COLO829 (cell line): ENCODE results near the gene EYA3.
"Not testable (repeated sequence)": the region's sequence is repeated elsewhere in the genome, so short reads cannot be mapped to it uniquely, and the experiment has no call there.

ENCODE experiments used
- DNase-seq: peaks from one replicate; pipeline ENCODE4 v3.0.0; 2012; ENCODE audit warnings: low spot score

EYA3 gene

GRCh38 chr1:28027660-28028059 is 60.8 kb downstream of the EYA3 start:
- DNase-seq = no peak

GRCh38 chr1:28027238-28027637 is 61.2 kb downstream of the EYA3 start:
- no peak for DNase-seq

- no peak for DNase-seq
Measured at GRCh38 chr1:28026329-28026728, 62.1 kb downstream of the EYA3 start.

- no peak for DNase-seq
Measured at GRCh38 chr1:28021064-28021463, 67.3 kb downstream of the EYA3 start.

GRCh38 chr1:28010969-28011368 is 77.4 kb downstream of the EYA3 start:
- DNase-seq = no peak

- not testable (repeated sequence) for DNase-seq
Measured at GRCh38 chr1:28003117-28003516, 85.3 kb downstream of the EYA3 start.

- no peak for DNase-seq
Measured at GRCh38 chr1:28002600-28002999, 85.8 kb downstream of the EYA3 start.

- no peak for DNase-seq
Measured at GRCh38 chr1:27999055-27999454, 89.4 kb downstream of the EYA3 start.

GRCh38 chr1:27994526-27994925 is 93.9 kb downstream of the EYA3 start:
- DNase-seq = not testable (repeated sequence)

- DNase-seq = no peak
Measured at GRCh38 chr1:27994060-27994459, 94.3 kb downstream of the EYA3 start.

- DNase-seq = no peak
Measured at GRCh38 chr1:27993241-27993640, 95.2 kb downstream of the EYA3 start.

- no peak for DNase-seq
Measured at GRCh38 chr1:27992276-27992675, 96.1 kb downstream of the EYA3 start.

- no peak for DNase-seq
Measured at GRCh38 chr1:27990920-27991537, 97.4 kb downstream of the EYA3 start.

- no peak for DNase-seq
Measured at GRCh38 chr1:27981145-27981544, 107.3 kb downstream of the EYA3 start.

- no peak for DNase-seq
Measured at GRCh38 chr1:27980216-27980845, 108.1 kb downstream of the EYA3 start.

- DNase-seq = no peak
Measured at GRCh38 chr1:27979859-27980201, 108.6 kb downstream of the EYA3 start.

GRCh38 chr1:27979151-27979858 is 109.1 kb downstream of the EYA3 start:
- DNase-seq = peak; percentile 13

- DNase-seq = no peak
Measured at GRCh38 chr1:27974417-27974781, 114.0 kb downstream of the EYA3 start.

GRCh38 chr1:27973771-27974416 is 114.5 kb downstream of the EYA3 start:
- DNase-seq = no peak

- DNase-seq = no peak
Measured at GRCh38 chr1:27972141-27972540, 116.3 kb downstream of the EYA3 start.

GRCh38 chr1:27971674-27972073 is 116.7 kb downstream of the EYA3 start:
- peak; percentile 43 for DNase-seq

GRCh38 chr1:27970401-27970800 is 118.0 kb downstream of the EYA3 start:
- DNase-seq = no peak

GRCh38 chr1:27968692-27969091 is 119.7 kb downstream of the EYA3 start:
- DNase-seq = peak; percentile 5
